Measurements from ENCODE around the gene RBFOX2.

GRCh38 chr22:35911877-35912276 lies 116.7 kb downstream of the RBFOX2 start:
- TF ChIP-seq EP300 (IDR thresholded peaks at IDR 0.05; ENCODE audit: borderline replicate concordance in 1 of 2, low read depth in 1 of 2, low read length in 1 of 2) (no peak), CTCF (IDR thresholded peaks at IDR 0.05) (no peak), SIN3A (IDR thresholded peaks at IDR 0.05; ENCODE audit: borderline replicate concordance, low read depth, low read length) (no peak), RAD21 (IDR thresholded peaks at IDR 0.05; ENCODE audit: low read length) (no peak), TCF12 (IDR thresholded peaks at IDR 0.05) (no peak), TAF1 (IDR thresholded peaks at IDR 0.05; ENCODE audit: borderline replicate concordance, low read depth, low read length) (no peak), MXI1 (IDR thresholded peaks at IDR 0.05; ENCODE audit: low read depth, low read length) (no peak)
- TF ChIP-seq, protein P1, sequence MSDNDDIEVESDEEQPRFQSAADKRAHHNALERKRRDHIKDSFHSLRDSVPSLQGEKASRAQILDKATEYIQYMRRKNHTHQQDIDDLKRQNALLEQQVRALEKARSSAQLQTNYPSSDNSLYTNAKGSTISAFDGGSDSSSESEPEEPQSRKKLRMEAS (IDR thresholded peaks at IDR 0.05; ENCODE audit: low read depth), result no peak
